ENCODE data around the gene GRB2.
A peak's percentile ranks its signal among the peaks of the same experiment; 100 is the strongest.

Gene GRB2

GRCh38 chr17:75331671-75332070 lies 73.8 kb downstream of the GRB2 start:
- H3K27me3 ChIP-seq (replicated peaks; ENCODE audit: control insufficient read depth, insufficient read depth, low read length) = no peaks in the 10 kb centered on the region
- H3K4me1 ChIP-seq (ENCODE audit: control insufficient read depth, insufficient read depth, low read length) = peaks cover under 1% of the 10 kb centered on the region
- peaks cover 22% of the 10 kb centered on the region for H3K36me3 ChIP-seq (ENCODE audit: control insufficient read depth, insufficient read depth, low read length, severe bottlenecking)
- H3K9ac ChIP-seq (ENCODE audit: low read length) = no peak overlapping the region
- H3K9me3 ChIP-seq (ENCODE audit: control insufficient read depth, low read length) = no peaks in the 10 kb centered on the region
- H3K4me3 ChIP-seq (ENCODE audit: low read length) = no peak overlapping the region
- DNase-seq (ENCODE audit: low read depth) = no peak

GRCh38 chr17:75327757-75328156 lies 77.7 kb downstream of the GRB2 start:
- Histone ChIP-seq H3K36me3 (ENCODE audit: control insufficient read depth, insufficient read depth, low read length, severe bottlenecking) (peaks cover 38% of the 10 kb centered on the region), H3K9me3 (ENCODE audit: control insufficient read depth, low read length) (no peaks in the 10 kb centered on the region), H3K9ac (ENCODE audit: low read length) (no peak overlapping the region), H3K4me1 (ENCODE audit: control insufficient read depth, insufficient read depth, low read length) (peaks cover 13% of the 10 kb centered on the region), H3K27me3 (replicated peaks; ENCODE audit: control insufficient read depth, insufficient read depth, low read length) (no peaks in the 10 kb centered on the region), H3K4me3 (ENCODE audit: low read length) (no peak overlapping the region)
- no peak for DNase-seq (ENCODE audit: low read depth)

GRCh38 chr17:75326226-75326848 lies 79.1 kb downstream of the GRB2 start:
- Histone ChIP-seq H3K27me3 (replicated peaks; ENCODE audit: control insufficient read depth, insufficient read depth, low read length) (no peaks in the 10 kb centered on the region), H3K36me3 (ENCODE audit: control insufficient read depth, insufficient read depth, low read length, severe bottlenecking) (peaks cover 39% of the 10 kb centered on the region), H3K9ac (ENCODE audit: low read length) (peak overlapping the region; percentile 7), H3K9me3 (ENCODE audit: control insufficient read depth, low read length) (no peaks in the 10 kb centered on the region), H3K4me1 (ENCODE audit: control insufficient read depth, insufficient read depth, low read length) (peaks cover 13% of the 10 kb centered on the region), H3K4me3 (ENCODE audit: low read length) (no peak overlapping the region)
- DNase-seq (ENCODE audit: low read depth) = peak; percentile 37

GRCh38 chr17:75325827-75326225 lies 79.7 kb downstream of the GRB2 start:
- H3K9me3 ChIP-seq (ENCODE audit: control insufficient read depth, low read length) = no peaks in the 10 kb centered on the region
- H3K27me3 ChIP-seq (replicated peaks; ENCODE audit: control insufficient read depth, insufficient read depth, low read length) = no peaks in the 10 kb centered on the region
- DNase-seq (ENCODE audit: low read depth) = no peak
- peaks cover 13% of the 10 kb centered on the region for H3K4me1 ChIP-seq (ENCODE audit: control insufficient read depth, insufficient read depth, low read length)
- H3K4me3 ChIP-seq (ENCODE audit: low read length) = no peak overlapping the region
- peaks cover 43% of the 10 kb centered on the region for H3K36me3 ChIP-seq (ENCODE audit: control insufficient read depth, insufficient read depth, low read length, severe bottlenecking)
- H3K9ac ChIP-seq (ENCODE audit: low read length) = no peak overlapping the region

- DNase-seq (ENCODE audit: low read depth) = no peak
- Histone ChIP-seq H3K9me3 (ENCODE audit: control insufficient read depth, low read length) (no peaks in the 10 kb centered on the region), H3K4me3 (ENCODE audit: low read length) (no peak overlapping the region), H3K9ac (ENCODE audit: low read length) (no peak overlapping the region), H3K4me1 (ENCODE audit: control insufficient read depth, insufficient read depth, low read length) (peaks cover 13% of the 10 kb centered on the region), H3K27me3 (replicated peaks; ENCODE audit: control insufficient read depth, insufficient read depth, low read length) (no peaks in the 10 kb centered on the region), H3K36me3 (ENCODE audit: control insufficient read depth, insufficient read depth, low read length, severe bottlenecking) (peaks cover 46% of the 10 kb centered on the region)
Observed at GRCh38 chr17:75325348-75325747, 80.1 kb downstream of the GRB2 start.

- Histone ChIP-seq H3K36me3 (ENCODE audit: control insufficient read depth, insufficient read depth, low read length, severe bottlenecking) (peaks cover 64% of the 10 kb centered on the region), H3K4me1 (ENCODE audit: control insufficient read depth, insufficient read depth, low read length) (peaks cover 11% of the 10 kb centered on the region), H3K9ac (ENCODE audit: low read length) (no peak overlapping the region), H3K4me3 (ENCODE audit: low read length) (no peak overlapping the region), H3K9me3 (ENCODE audit: control insufficient read depth, low read length) (no peaks in the 10 kb centered on the region), H3K27me3 (replicated peaks; ENCODE audit: control insufficient read depth, insufficient read depth, low read length) (no peaks in the 10 kb centered on the region)
- no peak for DNase-seq (ENCODE audit: low read depth)
Observed at GRCh38 chr17:75321506-75321905, 84.0 kb downstream of the GRB2 start.

- H3K9me3 ChIP-seq (ENCODE audit: control insufficient read depth, low read length) = no peaks in the 10 kb centered on the region
- H3K4me1 ChIP-seq (ENCODE audit: control insufficient read depth, insufficient read depth, low read length) = peaks cover 13% of the 10 kb centered on the region
- no peak overlapping the region for H3K9ac ChIP-seq (ENCODE audit: low read length)
- no peak for DNase-seq (ENCODE audit: low read depth)
- H3K27me3 ChIP-seq (replicated peaks; ENCODE audit: control insufficient read depth, insufficient read depth, low read length) = no peaks in the 10 kb centered on the region
- H3K36me3 ChIP-seq (ENCODE audit: control insufficient read depth, insufficient read depth, low read length, severe bottlenecking) = peaks cover 57% of the 10 kb centered on the region
- no peak overlapping the region for H3K4me3 ChIP-seq (ENCODE audit: low read length)
Observed at GRCh38 chr17:75319904-75320691, 85.4 kb downstream of the GRB2 start.

- no peak overlapping the region for H3K9ac ChIP-seq (ENCODE audit: low read length)
- DNase-seq (ENCODE audit: low read depth) = no peak
- H3K4me1 ChIP-seq (ENCODE audit: control insufficient read depth, insufficient read depth, low read length) = peaks cover 24% of the 10 kb centered on the region
- H3K4me3 ChIP-seq (ENCODE audit: low read length) = no peak overlapping the region
- no peaks in the 10 kb centered on the region for H3K9me3 ChIP-seq (ENCODE audit: control insufficient read depth, low read length)
- H3K36me3 ChIP-seq (ENCODE audit: control insufficient read depth, insufficient read depth, low read length, severe bottlenecking) = peaks cover 52% of the 10 kb centered on the region
- H3K27me3 ChIP-seq (replicated peaks; ENCODE audit: control insufficient read depth, insufficient read depth, low read length) = no peaks in the 10 kb centered on the region
Observed at GRCh38 chr17:75318615-75319222, 86.8 kb downstream of the GRB2 start.

GRCh38 chr17:75318211-75318610 lies 87.3 kb downstream of the GRB2 start:
- Histone ChIP-seq H3K4me3 (ENCODE audit: low read length) (no peak overlapping the region), H3K9me3 (ENCODE audit: control insufficient read depth, low read length) (no peaks in the 10 kb centered on the region), H3K4me1 (ENCODE audit: control insufficient read depth, insufficient read depth, low read length) (peaks cover 26% of the 10 kb centered on the region), H3K36me3 (ENCODE audit: control insufficient read depth, insufficient read depth, low read length, severe bottlenecking) (peaks cover 48% of the 10 kb centered on the region), H3K9ac (ENCODE audit: low read length) (no peak overlapping the region), H3K27me3 (replicated peaks; ENCODE audit: control insufficient read depth, insufficient read depth, low read length) (no peaks in the 10 kb centered on the region)
- no peak for DNase-seq (ENCODE audit: low read depth)

- DNase-seq (ENCODE audit: low read depth) = no peak
- no peak overlapping the region for H3K4me3 ChIP-seq (ENCODE audit: low read length)
- H3K9me3 ChIP-seq (ENCODE audit: control insufficient read depth, low read length) = no peaks in the 10 kb centered on the region
- H3K36me3 ChIP-seq (ENCODE audit: control insufficient read depth, insufficient read depth, low read length, severe bottlenecking) = peaks cover 47% of the 10 kb centered on the region
- H3K9ac ChIP-seq (ENCODE audit: low read length) = no peak overlapping the region
- H3K4me1 ChIP-seq (ENCODE audit: control insufficient read depth, insufficient read depth, low read length) = peaks cover 29% of the 10 kb centered on the region
- H3K27me3 ChIP-seq (replicated peaks; ENCODE audit: control insufficient read depth, insufficient read depth, low read length) = no peaks in the 10 kb centered on the region
Observed at GRCh38 chr17:75317671-75318070, 87.8 kb downstream of the GRB2 start.

- Histone ChIP-seq H3K9ac (ENCODE audit: low read length) (no peak overlapping the region), H3K36me3 (ENCODE audit: control insufficient read depth, insufficient read depth, low read length, severe bottlenecking) (peaks cover 35% of the 10 kb centered on the region), H3K4me3 (ENCODE audit: low read length) (no peak overlapping the region), H3K9me3 (ENCODE audit: control insufficient read depth, low read length) (no peaks in the 10 kb centered on the region), H3K27me3 (replicated peaks; ENCODE audit: control insufficient read depth, insufficient read depth, low read length) (no peaks in the 10 kb centered on the region), H3K4me1 (ENCODE audit: control insufficient read depth, insufficient read depth, low read length) (peaks cover 31% of the 10 kb centered on the region)
- DNase-seq (ENCODE audit: low read depth) = no peak
Observed at GRCh38 chr17:75316253-75316652, 89.2 kb downstream of the GRB2 start.
